HUES6 (cell line): ENCODE measurements around the gene TJP1.
"Not testable (repeated sequence)": the region's sequence is repeated elsewhere in the genome, so short reads cannot be mapped to it uniquely, and the experiment has no call there.

Experiments
- H3K27ac ChIP-seq: 2 replicates; pipeline ENCODE4 v1.7.0; 2013; ENCODE audit warnings: low read depth, mild to moderate bottlenecking, low read length, inconsistent platforms
- H3K27me3 ChIP-seq: 2 replicates; pipeline ENCODE4 v1.6.1; 2013; ENCODE audit warnings: low read length; ENCODE audit not compliant: control insufficient read depth, insufficient read depth
- H3K36me3 ChIP-seq: 2 replicates; pipeline ENCODE4 v1.6.1; 2013; ENCODE audit warnings: low read length; ENCODE audit not compliant: control insufficient read depth, insufficient read depth
- H3K4me1 ChIP-seq: 2 replicates; pipeline ENCODE4 v1.6.1; 2013; ENCODE audit warnings: low read length; ENCODE audit not compliant: control insufficient read depth, insufficient read depth
- H3K4me3 ChIP-seq: 2 replicates; pipeline ENCODE4 v1.5.1; 2013; ENCODE audit warnings: low read depth, low read length
- H3K9ac ChIP-seq: one replicate; pipeline ENCODE4 v1.6.1; 2013; ENCODE audit warnings: mild to moderate bottlenecking, low read length
- H3K9me3 ChIP-seq: 2 replicates; pipeline ENCODE4 v1.6.1; 2013; ENCODE audit warnings: low read depth, low read length; ENCODE audit not compliant: control insufficient read depth, insufficient read depth

The TJP1 gene

DNA sequence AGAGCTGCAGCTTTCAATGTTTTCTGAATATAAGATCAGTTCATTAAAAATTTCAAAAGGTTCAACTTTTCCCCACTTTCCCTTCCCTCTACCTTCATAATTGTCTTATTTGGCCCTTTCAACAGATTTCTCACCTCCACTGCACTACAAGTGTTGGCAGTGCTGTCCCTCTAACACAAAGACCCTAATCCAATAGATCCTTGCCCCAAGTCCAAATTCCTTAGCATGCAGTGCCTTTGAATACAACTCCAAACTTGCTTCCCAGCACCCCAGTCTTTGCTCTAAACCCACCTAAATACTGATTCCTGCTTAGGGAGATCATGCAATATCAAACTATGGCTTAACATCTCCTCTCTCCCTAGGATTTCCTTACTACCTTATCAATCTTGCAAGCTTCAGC is 43.9 kb downstream of the TJP1 start:
- Histone ChIP-seq H3K36me3 (peaks cover under 1% of the 10 kb centered on the region; the same call in 1 of the 2 replicates), H3K9me3 (peaks cover 30% of the 10 kb centered on the region), H3K9ac (no peak overlapping the region), H3K4me1 (peaks cover 29% of the 10 kb centered on the region), H3K27me3 (no peaks in the 10 kb centered on the region), H3K27ac (no peak overlapping the region), H3K4me3 (no peak overlapping the region)

DNA sequence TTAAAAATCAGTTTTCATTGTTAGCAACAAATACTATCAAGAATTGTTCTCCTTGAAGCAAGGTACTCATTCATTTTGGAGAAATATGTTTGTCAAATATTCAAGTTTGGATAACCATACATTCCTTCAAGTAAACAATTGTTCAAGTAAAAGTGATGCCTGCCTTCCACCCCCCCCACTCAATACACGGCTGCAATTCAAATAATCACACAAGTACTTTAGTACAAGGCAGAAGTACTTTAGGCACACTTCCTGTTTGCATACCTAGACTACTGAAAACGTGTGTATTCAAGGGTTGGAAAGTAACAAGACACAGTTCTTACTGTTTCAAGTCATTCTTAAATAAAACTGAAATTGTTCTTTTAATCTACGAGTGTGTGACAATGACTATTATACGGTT is 45.4 kb downstream of the TJP1 start:
- peaks cover 29% of the 10 kb centered on the region for H3K4me1 ChIP-seq
- no peak overlapping the region for H3K4me3 ChIP-seq
- no peaks in the 10 kb centered on the region for H3K27me3 ChIP-seq
- H3K36me3 ChIP-seq, result peaks cover 11% of the 10 kb centered on the region
- no peak overlapping the region for H3K9ac ChIP-seq
- peaks cover 20% of the 10 kb centered on the region for H3K9me3 ChIP-seq
- 0 out of 2 replicates have a peak overlapping the region, but pooled peaks have one; percentile 13 for H3K27ac ChIP-seq

DNA sequence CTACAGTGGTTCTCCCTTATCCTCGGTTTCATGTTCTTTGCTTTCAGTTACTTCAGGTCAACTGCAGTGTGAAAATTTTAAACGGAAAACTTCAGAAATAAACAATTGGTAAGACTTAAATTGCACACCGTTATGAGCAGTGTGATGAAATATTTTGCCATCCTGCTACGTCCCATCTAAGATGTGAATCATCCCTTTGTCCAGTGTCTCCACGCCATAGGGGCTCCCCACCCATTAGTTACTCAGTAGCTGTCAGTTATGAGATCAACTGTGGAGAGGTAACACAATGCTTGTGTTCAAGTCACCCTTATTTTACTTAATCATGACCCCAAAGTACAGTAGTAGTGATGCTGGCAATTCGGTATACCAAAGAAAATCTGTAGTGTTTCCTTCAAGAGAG is 47.4 kb downstream of the TJP1 start:
- no peak overlapping the region for H3K27ac ChIP-seq
- H3K36me3 ChIP-seq, result peaks cover 23% of the 10 kb centered on the region
- H3K27me3 ChIP-seq, result no peaks in the 10 kb centered on the region
- H3K4me1 ChIP-seq, result peaks cover 29% of the 10 kb centered on the region
- H3K9me3 ChIP-seq, result peaks cover 4% of the 10 kb centered on the region
- H3K4me3 ChIP-seq, result no peak overlapping the region
- no peak overlapping the region for H3K9ac ChIP-seq

DNA sequence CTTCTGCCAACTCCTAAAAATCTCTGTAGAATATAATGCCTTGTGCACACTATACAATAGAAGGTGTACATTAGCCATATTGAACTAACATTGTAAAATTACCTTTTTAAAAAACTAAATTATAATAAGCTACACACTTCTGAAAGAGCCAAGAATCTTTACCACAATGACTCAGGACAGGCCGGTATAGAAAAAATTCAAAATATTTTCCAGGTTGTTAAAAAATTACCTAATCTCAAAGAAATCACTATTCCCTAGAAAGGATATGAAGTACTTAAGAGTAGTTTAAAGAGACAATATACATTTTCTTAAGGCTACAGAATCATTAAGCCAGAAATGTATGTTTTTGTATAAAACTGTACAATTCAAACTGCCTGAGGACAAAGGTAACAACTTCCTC is 48.5 kb downstream of the TJP1 start:
- H3K9ac ChIP-seq, result no peak overlapping the region
- H3K4me1 ChIP-seq, result peaks cover 25% of the 10 kb centered on the region
- no peak overlapping the region for H3K27ac ChIP-seq
- no peaks in the 10 kb centered on the region for H3K9me3 ChIP-seq
- H3K27me3 ChIP-seq, result no peaks in the 10 kb centered on the region
- H3K4me3 ChIP-seq, result no peak overlapping the region
- peaks cover 34% of the 10 kb centered on the region for H3K36me3 ChIP-seq

DNA sequence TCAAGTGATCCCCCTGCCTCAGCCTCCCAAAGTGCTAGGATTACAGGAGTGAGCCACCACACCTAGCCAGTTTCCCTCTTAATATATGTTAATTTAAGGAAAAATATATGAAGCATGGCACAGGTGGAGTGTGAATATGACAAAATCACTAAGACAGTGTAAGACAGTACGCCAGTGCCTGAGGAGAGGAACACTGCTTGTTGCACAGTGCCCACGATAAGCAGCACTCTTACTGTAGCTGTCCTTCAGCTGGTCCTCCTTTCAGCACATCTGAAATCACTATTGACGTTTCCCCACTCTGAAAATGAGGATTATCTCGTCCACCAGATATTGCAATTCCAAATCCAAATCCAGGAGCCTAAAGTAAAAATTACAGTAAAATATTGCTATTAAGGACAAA is 49.3 kb downstream of the TJP1 start:
- Histone ChIP-seq H3K27ac (no peak overlapping the region), H3K9ac (no peak overlapping the region), H3K9me3 (no peaks in the 10 kb centered on the region), H3K4me3 (no peak overlapping the region), H3K4me1 (peaks cover 17% of the 10 kb centered on the region), H3K36me3 (peaks cover 38% of the 10 kb centered on the region), H3K27me3 (no peaks in the 10 kb centered on the region)

DNA sequence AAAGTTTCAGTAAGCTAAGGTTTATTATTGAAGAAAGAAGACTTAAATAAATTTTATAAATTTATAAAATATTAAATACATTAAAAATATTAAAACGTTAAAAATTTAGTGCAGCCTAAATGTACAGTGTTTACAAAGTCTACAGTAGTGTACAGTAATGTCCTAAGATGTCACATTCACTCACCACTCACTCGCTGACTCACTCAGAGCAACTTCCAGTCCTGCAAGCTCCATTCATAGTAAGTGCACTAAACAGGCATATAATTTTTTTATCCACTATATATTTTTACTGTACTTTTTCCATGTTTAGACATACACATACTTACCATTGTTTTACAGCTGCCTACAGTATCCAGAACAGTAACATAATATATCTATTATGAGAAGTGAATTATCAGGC is 51.5 kb downstream of the TJP1 start:
- H3K4me1 ChIP-seq, result peaks cover 5% of the 10 kb centered on the region; the same call in 1 of the 2 replicates
- H3K4me3 ChIP-seq, result no peak overlapping the region
- no peaks in the 10 kb centered on the region for H3K9me3 ChIP-seq
- no peak overlapping the region for H3K27ac ChIP-seq
- H3K36me3 ChIP-seq, result peaks cover 59% of the 10 kb centered on the region
- no peak overlapping the region for H3K9ac ChIP-seq
- H3K27me3 ChIP-seq, result no peaks in the 10 kb centered on the region

DNA sequence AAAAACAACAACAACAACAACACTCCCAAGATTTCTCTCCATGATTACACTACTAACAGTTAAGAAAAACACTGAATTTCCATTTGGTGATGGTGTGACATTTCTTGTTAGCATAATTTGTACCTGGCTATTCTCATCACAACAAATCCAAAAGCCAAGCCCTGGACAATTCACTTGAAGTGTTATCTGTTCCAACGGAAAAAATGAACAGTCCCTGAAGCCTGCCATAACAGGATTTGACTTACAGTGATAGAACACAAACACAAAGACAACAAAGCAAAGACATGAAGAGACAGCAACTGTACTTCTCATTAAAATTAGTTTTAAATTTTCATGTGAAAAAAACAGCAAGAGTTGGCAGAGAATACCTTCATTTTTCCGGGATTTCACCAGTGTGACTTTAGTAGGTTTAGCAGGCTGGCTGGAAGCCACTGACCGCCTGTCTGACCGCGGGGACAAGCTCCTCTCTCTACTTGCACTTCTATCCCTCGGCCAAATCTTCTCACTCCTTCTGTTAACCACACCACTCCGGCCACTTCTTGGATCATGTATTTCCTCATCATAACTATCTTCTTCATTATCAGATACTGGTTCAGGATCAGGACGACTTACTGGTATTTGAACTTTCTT is 56.3 kb downstream of the TJP1 start:
- Histone ChIP-seq H3K4me3 (no peak overlapping the region), H3K36me3 (peaks cover 85% of the 10 kb centered on the region), H3K9ac (no peak overlapping the region), H3K9me3 (no peaks in the 10 kb centered on the region), H3K27me3 (no peaks in the 10 kb centered on the region), H3K27ac (no peak overlapping the region), H3K4me1 (peaks cover 18% of the 10 kb centered on the region; the same call in 1 of the 2 replicates)

DNA sequence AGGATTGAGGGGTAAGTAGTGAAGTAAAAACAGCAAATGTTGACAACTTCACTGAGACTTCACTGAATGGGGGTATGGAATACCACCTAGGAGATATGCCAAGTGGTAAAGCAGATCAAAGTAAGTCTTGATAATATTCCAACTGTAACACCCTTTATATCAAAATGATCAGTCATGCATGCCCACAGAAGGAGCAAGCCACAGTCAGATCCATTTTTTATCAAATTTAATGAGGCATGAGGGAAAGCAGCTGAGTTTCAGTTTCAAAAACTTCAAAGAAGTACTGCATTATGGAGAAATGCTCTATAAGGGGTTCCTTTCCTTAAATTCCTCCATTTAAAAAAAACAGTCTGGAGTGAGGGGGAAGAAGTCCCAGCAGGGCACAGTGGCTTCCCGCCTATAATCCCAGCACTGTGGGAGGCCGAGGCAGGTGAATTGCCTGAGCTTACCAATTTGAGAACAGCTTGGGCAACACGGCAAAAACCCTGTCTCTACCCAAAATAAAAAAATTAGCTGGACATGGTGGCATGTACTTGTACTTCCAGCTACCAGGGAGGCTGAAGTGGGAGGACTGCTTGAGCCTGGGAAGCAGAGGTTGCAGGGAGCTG is 56.9 kb downstream of the TJP1 start:
- H3K9ac ChIP-seq, result no peak overlapping the region
- no peaks in the 10 kb centered on the region for H3K9me3 ChIP-seq
- peaks cover 88% of the 10 kb centered on the region for H3K36me3 ChIP-seq
- H3K4me3 ChIP-seq, result no peak overlapping the region
- no peaks in the 10 kb centered on the region for H3K27me3 ChIP-seq
- H3K4me1 ChIP-seq, result peaks cover 18% of the 10 kb centered on the region; the same call in 1 of the 2 replicates
- no peak overlapping the region for H3K27ac ChIP-seq

DNA sequence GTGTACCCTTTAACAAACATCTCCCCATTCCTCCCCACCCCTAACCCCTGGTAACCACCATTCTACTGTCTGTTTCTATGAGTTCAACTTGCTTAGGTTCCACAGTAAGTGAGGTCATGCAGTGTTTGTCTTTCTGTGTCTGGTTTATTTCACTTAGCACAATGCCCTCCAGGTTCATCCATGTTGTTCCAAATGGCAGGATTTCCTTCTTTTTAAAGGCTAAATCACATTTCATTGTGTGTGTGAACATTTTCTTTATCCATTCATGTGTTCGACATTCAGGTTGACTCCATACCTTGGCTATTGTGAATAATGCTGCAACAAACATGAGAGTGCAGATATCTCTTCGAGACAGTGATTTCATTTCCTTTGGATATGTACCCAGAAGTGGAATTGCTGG is 62.7 kb downstream of the TJP1 start:
- H3K9ac ChIP-seq, result no peak overlapping the region
- H3K9me3 ChIP-seq, result no peaks in the 10 kb centered on the region
- peaks cover 55% of the 10 kb centered on the region for H3K36me3 ChIP-seq
- H3K27me3 ChIP-seq, result no peaks in the 10 kb centered on the region
- no peak overlapping the region for H3K4me3 ChIP-seq
- peaks cover 45% of the 10 kb centered on the region for H3K4me1 ChIP-seq
- H3K27ac ChIP-seq, result no peak overlapping the region

DNA sequence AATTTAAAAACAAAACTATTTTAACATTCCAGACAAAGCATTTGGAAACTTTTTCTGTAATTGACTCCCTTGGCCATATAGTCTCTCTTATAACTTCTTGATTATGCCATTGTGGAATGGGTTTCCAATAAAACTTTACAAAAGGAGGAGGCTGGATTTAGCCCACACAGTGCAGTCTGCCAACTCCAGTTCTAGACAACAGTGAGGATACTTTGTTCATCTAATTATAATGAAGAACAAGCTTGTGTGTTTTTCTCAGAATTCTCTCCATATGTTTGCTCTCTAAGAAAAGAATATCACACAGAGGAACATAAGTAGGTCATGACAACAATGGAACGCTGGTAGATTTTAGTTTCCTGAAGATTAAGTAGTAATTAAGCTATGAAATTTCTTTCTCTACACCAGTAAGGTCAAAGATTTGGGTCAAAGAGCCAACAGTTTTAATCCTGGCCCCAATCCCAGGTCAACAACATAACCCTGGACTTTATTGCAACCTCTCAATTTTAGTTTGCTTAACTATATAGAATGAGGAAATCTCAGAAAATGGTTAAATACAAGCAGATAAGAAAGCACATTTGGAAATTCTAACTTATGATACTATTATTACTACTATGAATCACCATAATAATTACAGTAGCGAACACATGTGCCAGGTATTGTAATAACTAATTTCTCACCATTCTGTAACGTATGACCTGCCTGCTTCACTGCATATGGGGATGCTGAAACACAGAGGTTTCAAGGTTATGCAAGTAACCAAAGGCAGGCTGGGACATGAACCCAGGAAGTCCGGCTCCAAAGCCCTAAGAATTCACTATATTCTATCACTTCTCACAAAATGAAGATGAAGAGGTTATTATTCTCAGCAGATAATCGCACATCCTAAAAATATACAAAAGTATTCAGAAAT is 65.7 kb downstream of the TJP1 start:
- peaks cover 42% of the 10 kb centered on the region for H3K4me1 ChIP-seq
- no peak overlapping the region for H3K9ac ChIP-seq
- H3K4me3 ChIP-seq, result no peak overlapping the region
- no peaks in the 10 kb centered on the region for H3K27me3 ChIP-seq
- H3K27ac ChIP-seq, result peak overlapping the region; percentile 86
- no peaks in the 10 kb centered on the region for H3K9me3 ChIP-seq
- H3K36me3 ChIP-seq, result peaks cover 38% of the 10 kb centered on the region

DNA sequence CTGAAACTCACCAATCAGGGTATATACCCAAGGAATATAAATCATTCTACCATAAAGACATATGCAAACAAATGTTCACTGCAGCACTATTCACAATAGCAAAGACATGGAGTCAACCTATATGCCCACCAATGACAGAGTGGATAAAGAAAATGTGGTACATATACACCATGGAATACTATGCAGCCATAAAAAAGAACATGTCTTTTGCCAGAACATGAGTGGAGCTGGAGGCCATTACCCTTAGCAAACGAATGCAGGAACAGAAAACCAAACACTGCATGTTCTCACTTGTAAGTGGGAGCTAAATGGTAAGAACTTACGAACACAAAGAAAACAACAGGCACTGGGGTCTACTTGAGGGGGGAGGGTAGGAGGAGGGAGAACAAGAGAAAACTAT is 68.3 kb downstream of the TJP1 start:
- peaks cover 23% of the 10 kb centered on the region for H3K36me3 ChIP-seq
- not testable (repeated sequence) for H3K27me3 ChIP-seq, H3K27ac ChIP-seq, H3K9ac ChIP-seq, H3K9me3 ChIP-seq, H3K4me3 ChIP-seq
- peaks cover 34% of the 10 kb centered on the region for H3K4me1 ChIP-seq
